ENCODE measurements around the gene AKR1C2.
"Not testable (repeated sequence)": the region's sequence is repeated elsewhere in the genome, so short reads cannot be mapped to it uniquely, and the experiment has no call there.

AKR1C2 gene

DNA sequence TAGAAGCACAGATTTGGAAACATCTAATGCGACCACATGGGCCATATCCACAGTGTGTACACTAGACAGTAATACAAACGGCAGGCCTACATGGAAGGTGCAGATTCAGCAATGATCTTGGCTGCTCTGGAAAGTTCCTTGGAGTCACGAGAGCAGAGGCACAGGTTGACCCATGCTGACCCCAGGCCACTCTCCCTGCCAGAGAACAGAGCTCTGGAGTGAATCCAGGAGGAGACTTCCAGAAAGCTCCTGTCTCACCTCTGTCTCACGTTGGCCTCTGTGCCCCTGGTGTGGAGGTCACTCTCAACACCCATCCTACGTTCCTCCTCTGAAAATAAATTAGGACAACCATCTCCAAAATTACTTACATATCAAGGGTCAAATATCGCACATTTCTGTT, 12.2 kb downstream of the AKR1C2 start:
- not testable (repeated sequence) for DNase-seq (ENCODE audit: extremely low read depth in 1 of 2, low read depth in 1 of 2)

DNA sequence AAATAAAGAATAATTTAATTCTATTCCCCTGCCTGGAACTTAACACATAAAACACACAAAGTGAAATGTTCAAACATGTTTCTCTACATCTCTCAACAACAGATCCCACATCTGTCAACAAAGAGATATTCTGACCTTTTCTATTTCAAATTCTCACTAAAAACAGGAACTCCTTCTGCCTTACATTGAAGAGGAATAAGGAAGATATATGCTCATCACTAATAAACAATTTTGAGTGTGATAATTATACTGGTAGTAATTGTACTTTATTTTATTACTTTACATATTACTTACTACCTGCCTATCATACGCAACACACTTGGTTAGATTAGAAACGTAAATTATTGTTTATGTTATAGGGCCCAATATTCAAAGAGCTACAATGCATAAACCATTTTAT, 13.4 kb downstream of the AKR1C2 start:
- DNase-seq (ENCODE audit: extremely low read depth in 1 of 2, low read depth in 1 of 2): no peak

GRCh38 chr10:4988000-4988641, 15.5 kb downstream of the AKR1C2 start:
- not testable (repeated sequence) for DNase-seq (ENCODE audit: extremely low read depth in 1 of 2, low read depth in 1 of 2)

DNA sequence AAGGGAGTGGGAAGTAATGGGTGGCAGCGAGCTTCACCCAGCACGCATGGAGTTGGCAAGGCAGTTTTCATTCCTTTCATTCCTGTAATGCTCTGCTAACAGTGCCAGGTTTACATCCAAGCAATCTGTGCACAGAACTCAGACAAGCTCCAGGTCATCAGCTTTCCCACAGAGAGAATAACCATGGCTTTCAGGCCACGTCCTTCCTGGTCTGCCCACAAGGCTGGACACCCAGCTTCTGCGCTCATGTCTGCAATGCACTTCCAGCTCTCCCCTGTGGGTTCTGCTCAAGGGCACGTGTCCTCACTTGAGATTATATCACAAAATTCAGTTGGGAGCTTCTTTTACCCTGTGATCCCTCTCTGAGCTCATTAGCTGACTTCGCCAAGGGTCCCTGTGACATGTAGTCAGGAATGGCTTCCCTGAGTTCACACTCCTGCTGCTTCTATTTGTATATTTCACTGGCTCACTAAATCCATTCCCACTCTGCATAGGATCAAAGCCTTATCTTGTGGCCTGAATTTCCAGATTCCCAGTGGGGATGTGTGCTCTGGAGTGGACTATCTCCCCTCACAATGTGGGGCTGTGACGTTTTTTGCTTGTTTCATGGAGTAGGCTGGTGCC, 18.6 kb downstream of the AKR1C2 start:
- no peak for DNase-seq (ENCODE audit: extremely low read depth in 1 of 2, low read depth in 1 of 2)

GRCh38 chr10:4984223-4984622, 19.4 kb downstream of the AKR1C2 start:
- DNase-seq (ENCODE audit: extremely low read depth in 1 of 2, low read depth in 1 of 2): no peak

DNA sequence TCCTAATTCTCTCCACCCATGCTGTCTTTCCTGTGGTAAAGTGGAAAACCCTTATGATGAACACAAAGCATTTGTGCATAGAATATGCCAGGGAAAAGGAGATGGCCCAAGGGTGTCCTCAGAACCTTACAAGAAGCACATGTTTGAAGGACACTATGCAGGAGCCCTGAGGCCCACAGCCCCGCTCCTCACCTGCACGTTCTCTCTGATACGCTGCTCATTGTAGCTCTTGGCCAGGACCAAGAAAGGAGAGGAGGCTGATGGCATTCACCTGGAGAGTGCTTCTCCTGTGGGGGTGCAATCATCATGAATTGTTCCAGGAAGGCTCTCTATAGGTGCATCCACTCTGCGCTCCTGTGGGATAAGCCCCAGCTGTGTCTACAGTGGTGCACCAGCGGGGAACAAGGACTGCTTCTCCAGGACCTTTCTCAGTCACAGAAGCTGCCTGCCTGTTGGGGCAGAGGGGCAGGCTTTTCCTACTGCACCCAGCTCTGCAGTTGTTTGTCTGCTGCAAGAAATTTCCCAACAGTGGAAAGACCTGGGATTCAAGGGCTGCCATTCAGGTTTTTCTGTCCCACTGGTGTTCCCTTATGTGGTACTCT, 19.9 kb downstream of the AKR1C2 start:
- DNase-seq (ENCODE audit: extremely low read depth in 1 of 2, low read depth in 1 of 2): no peak

DNA sequence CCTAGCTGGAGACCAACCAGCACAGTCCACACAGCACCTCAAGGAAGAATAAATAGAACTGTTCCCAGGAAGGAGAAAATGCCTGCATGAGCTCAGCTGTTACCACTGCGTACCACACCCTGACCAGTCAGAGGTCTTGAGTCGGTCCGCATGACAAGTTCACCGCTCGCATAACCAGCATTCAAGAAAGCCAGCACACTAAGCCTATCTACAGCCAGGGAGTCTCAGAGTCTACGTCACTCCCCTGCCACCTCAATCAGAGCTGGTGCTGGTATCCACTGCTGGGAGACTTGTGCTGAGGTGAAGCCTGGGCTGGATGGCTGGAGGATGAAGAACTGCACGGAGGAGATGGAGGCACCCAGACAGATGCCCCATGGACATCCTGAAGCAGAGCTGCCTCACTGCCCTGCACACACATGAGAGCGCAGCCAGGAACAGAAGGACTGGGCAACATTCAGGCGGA, 20.9 kb downstream of the AKR1C2 start:
- DNase-seq (ENCODE audit: extremely low read depth in 1 of 2, low read depth in 1 of 2): no peak

- no peak for DNase-seq (ENCODE audit: extremely low read depth in 1 of 2, low read depth in 1 of 2)
Measured at GRCh38 chr10:4981722-4982471, 21.8 kb downstream of the AKR1C2 start.

- DNase-seq (ENCODE audit: extremely low read depth in 1 of 2, low read depth in 1 of 2): no peak
Measured at GRCh38 chr10:4980793-4981192, 22.9 kb downstream of the AKR1C2 start.

DNA sequence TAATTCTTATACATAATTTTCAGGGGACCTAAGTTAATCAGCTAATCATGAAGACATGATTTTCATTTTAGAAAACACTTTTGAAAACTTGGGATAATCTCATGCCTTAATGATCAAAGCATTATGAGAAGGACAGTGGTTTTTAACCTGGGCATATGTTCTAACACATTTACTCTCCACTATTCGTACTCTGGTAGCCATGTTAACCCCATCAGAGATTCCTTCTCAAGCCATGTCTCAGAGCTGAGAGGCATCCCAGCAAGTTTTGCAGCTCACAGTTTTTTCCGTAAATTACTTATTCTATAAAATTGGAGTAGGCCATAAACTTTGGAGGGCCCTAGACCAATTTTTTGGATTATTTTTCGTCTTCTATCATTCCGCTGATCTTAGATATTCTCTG, 24.8 kb downstream of the AKR1C2 start:
- DNase-seq (ENCODE audit: extremely low read depth in 1 of 2, low read depth in 1 of 2): no peak

GRCh38 chr10:4977025-4977424, 26.6 kb downstream of the AKR1C2 start:
- DNase-seq (ENCODE audit: extremely low read depth in 1 of 2, low read depth in 1 of 2): no peak

DNA sequence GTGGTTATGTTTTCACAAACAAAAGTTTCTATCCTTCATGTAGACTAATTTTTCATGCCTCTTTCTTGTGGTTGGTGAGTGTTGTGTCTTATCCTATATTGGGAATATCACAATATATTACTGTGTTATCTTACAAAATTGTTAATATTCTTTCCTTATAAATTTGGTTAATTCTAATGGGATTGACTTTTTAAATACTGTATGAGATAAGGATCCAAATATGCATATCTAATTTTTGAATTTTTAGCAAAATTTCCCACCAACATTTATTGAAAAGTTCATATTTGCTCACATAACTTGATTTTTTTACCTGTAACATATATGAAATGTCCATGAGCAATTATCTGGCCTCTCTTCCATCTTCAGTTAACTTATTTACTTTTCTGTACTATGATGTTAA, 29.3 kb downstream of the AKR1C2 start:
- DNase-seq (ENCODE audit: extremely low read depth in 1 of 2, low read depth in 1 of 2): not testable (repeated sequence)

DNA sequence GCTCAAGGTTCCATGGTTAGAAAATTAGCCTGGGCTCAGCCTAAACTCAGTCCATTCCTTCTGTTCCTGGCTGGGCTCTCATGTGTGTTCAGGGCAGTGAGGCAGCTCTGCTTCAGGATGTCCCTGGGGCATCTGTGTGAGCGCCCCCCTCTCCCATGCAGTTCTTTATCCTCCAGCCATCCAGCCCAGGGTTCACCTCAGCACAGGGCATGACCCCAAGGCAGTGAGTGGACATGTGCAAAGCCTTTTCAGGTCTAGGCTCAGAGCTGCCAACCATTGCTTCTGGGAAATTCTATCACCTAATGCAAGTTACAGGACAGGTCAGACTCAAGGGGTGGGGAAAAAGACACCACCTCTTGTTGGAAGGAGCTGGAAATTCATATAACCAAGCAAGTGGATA, 30.4 kb downstream of the AKR1C2 start:
- not testable (repeated sequence) for DNase-seq (ENCODE audit: extremely low read depth in 1 of 2, low read depth in 1 of 2)

GRCh38 chr10:4972369-4973142, 31.1 kb downstream of the AKR1C2 start:
- not testable (repeated sequence) for DNase-seq (ENCODE audit: extremely low read depth in 1 of 2, low read depth in 1 of 2)

DNA sequence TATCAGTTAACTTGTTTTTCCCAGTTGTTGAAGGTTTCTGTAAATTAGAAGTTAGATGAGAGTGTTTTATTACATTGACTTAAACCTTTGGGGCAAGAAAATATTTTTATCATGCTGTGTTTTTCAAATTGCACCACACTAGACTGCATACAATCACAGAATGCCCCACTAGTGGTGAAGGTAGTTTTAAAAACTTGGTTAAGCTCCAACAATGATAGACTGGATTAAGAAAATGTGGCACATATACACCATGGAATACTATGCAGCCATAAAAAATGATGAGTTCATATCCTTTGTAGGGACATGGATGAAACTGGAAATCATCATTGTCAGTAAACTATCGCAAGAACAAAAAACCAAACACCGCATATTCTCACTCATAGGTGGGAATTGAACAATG, 33.3 kb downstream of the AKR1C2 start:
- not testable (repeated sequence) for DNase-seq (ENCODE audit: extremely low read depth in 1 of 2, low read depth in 1 of 2)

DNA sequence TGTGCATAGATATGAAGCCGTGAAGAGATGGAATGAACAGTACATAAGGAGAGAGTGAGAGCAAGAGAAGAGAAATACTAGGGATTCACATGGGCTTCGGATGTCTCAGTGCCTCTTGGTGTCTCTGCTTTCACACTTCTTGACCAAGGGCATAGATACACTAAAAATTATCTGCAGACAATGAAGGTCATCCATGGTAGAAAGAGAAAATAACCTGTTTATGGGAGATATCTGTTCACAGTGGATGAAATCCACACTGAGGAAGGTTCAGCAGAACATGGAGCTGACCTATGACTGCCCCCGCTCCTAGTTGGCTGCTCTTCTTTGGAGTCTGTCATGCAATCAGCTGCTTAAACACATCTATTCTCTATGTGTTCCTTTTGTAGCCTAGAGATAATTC, 34.4 kb downstream of the AKR1C2 start:
- not testable (repeated sequence) for DNase-seq (ENCODE audit: extremely low read depth in 1 of 2, low read depth in 1 of 2)

DNA sequence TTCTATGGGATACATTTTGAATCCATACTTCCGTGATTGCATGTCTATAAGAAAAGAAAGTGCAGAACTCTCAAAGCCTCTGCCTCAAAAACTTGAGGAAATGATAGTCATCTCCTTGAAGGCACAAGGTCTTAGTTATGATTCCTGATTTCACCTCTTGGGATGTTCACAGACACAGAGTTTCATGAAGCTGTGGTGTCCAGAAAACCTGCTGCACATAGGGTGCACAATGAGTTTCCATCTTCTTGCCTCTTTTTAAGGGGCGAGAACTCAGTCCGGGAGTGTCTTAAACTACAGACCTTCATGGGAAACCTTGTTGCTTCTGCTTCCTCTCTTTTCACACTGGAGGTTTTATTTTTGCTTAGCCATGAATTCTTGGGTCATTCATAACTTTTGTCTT, 36.5 kb downstream of the AKR1C2 start:
- DNase-seq (ENCODE audit: extremely low read depth in 1 of 2, low read depth in 1 of 2): not testable (repeated sequence)

DNA sequence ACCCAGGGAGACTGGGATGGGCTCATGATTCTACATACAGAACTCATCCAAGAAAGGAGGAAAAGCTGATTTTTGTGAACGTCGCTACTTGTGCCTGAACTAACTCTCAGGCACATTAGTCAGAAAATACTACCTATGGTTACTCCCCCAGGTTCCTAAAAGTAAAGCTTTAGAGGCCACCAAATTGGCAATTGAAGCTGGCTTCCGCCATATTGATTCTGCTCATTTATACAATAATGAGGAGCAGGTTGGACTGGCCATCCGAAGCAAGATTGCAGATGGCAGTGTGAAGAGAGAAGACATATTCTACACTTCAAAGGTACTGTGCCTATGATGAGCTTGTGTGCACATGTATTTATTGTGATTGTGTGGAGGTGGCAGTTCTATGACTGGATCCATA, 37.9 kb downstream of the AKR1C2 start:
- not testable (repeated sequence) for DNase-seq (ENCODE audit: extremely low read depth in 1 of 2, low read depth in 1 of 2)

DNA sequence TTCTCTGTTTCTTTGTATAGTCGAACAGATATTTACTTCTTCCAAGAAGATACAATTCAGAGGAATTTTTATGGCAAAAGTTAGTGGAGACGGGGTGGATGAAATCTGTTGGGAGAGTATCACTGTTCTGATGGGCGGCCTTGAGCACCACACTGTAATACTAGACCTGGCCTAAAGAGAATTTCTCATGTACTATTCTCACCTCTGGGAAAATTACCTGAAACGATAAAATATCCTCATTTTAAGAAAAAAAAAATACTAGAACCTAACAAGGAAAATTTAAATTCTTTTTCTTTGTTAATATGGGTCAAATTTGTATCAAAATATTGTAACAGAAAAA, 39.9 kb downstream of the AKR1C2 start:
- DNase-seq (ENCODE audit: extremely low read depth in 1 of 2, low read depth in 1 of 2): not testable (repeated sequence)

- not testable (repeated sequence) for DNase-seq (ENCODE audit: extremely low read depth in 1 of 2, low read depth in 1 of 2)
Measured at GRCh38 chr10:4962876-4963814, 40.5 kb downstream of the AKR1C2 start, which contains the start of gene AKR1C1. Gene AKR1C1 (plus strand): TSS chr10:4963415. CDS start chr10:4963445, 30 bp downstream.

Data from activated CD8-positive, alpha-beta memory T cell treated with anti-CD3 and anti-CD28 coated beads for 1 hour (primary cell).